K562 (cell line): Measurements from ENCODE around the gene GPRIN3. TPM values are rescaled to one million over a fixed set of nuclear protein-coding genes. Genes with fewer than 3 reads are reported as not detected.

Experiments
- ATAC-seq: fragments of 200-7000 bp; cut with Tn5 transposase; 3 replicates; pipeline ENCODE4 v1.9.1; 2020; ENCODE audit warnings: moderate library complexity
- BruUV-seq: library from RNA; stranded (reverse); fragments of 400-500 nt; replicated peaks from 2 replicates; lab custom pipeline; 2021; lab: Mats Ljungman, UMichigan
- CTCF ChIA-PET: fragments of 300-600 bp; formaldehyde crosslinking; extraction: SDS; loops from one replicate; lab custom pipeline; 2021; ENCODE audit warnings: low intra/inter-chr PET ratio; lab: Yijun Ruan, JAX
- POLR2A ChIA-PET: fragments of 300-600, 350-650 bp; sonication (Branson Sonifier 250); formaldehyde crosslinking; extraction: SDS; loops from one replicate; lab custom pipeline; 2021; ENCODE audit warnings: antibody characterized with exemption, inconsistent platforms; lab: Yijun Ruan, JAX
- DNase-seq, 4 experiments: peaks; one replicate each; pipeline versions ENCODE4 v3.0.0 to v3.0.0-alpha.2; 2011 to 2018; ENCODE audit warnings: low spot score in 3 of 4, mixed read lengths in 3 of 4; ENCODE audit errors: extremely low read depth in 1 of 4
- FAIRE-seq: peaks from 2 replicates; lab custom pipeline; 2011; peaks lifted over from hg19 to GRCh38; lab: Jason Lieb, UNC
- H2AFZ ChIP-seq: 2 replicates; pipeline ENCODE4 v1.6.0; 2011; ENCODE audit warnings: low read depth, low read length, control low read depth, inconsistent platforms
- H3K27ac ChIP-seq: fragments of 200-600 bp; 3 replicates; pipeline ENCODE4 v1.8.0; 2011; ENCODE audit warnings: low read depth, mild to moderate bottlenecking, control low read depth, inconsistent platforms, low read length, moderate library complexity, mixed read lengths; ENCODE audit errors: extremely low read depth
- H3K27me3 ChIP-seq, 2 experiments: fragments of 300-600 bp in 1 of 2; 2 replicates in 1 of 2; 3 replicates in 1 of 2; pipeline versions ENCODE4 v1.6.0 to v1.8.0; 2011; ENCODE audit warnings: inconsistent platforms in 2 of 2, low read length in 2 of 2, mild to moderate bottlenecking in 1 of 2, mixed read lengths in 1 of 2, moderate library complexity in 1 of 2; ENCODE audit not compliant: control insufficient read depth in 2 of 2, insufficient read depth in 2 of 2
- H3K36me3 ChIP-seq: fragments of 300-600 bp; 3 replicates; pipeline ENCODE4 v1.8.0; 2011; ENCODE audit warnings: mild to moderate bottlenecking, low read length, inconsistent platforms; ENCODE audit not compliant: control insufficient read depth, insufficient read depth
- H3K4me1 ChIP-seq, 2 experiments: fragments of 200-600 bp in 1 of 2; replicated peaks in 1 of 2; 2 replicates in 1 of 2; 3 replicates in 1 of 2; pipeline versions ENCODE4 v1.5.1 to v1.8.0; 2011; ENCODE audit warnings: inconsistent platforms in 2 of 2, low read length in 2 of 2, mild to moderate bottlenecking in 1 of 2, mixed read lengths in 1 of 2, moderate library complexity in 1 of 2; ENCODE audit not compliant: control insufficient read depth in 2 of 2, insufficient read depth in 2 of 2
- H3K4me2 ChIP-seq: 2 replicates; pipeline ENCODE4 v1.6.1; 2011; ENCODE audit warnings: low read length, control low read depth, inconsistent platforms, mixed read lengths; ENCODE audit not compliant: insufficient read depth
- H3K4me3 ChIP-seq: fragments of 200-600 bp; sonication (generic), shearing (Covaris generic); 2 replicates; pipeline ENCODE4 v1.5.1; 2016; ENCODE audit warnings: control low read depth, inconsistent platforms
- H3K79me2 ChIP-seq: fragments of 200-600 bp; 3 replicates; pipeline ENCODE4 v1.8.0; 2011; ENCODE audit warnings: low read length, inconsistent platforms; ENCODE audit not compliant: control insufficient read depth, insufficient read depth
- H3K9ac ChIP-seq, 2 experiments: 2 replicates each; pipeline versions ENCODE4 v1.6.0 to v1.6.1; 2011; ENCODE audit warnings: low read depth in 2 of 2, low read length in 2 of 2, control low read depth in 1 of 2, inconsistent platforms in 1 of 2, mild to moderate bottlenecking in 1 of 2, mixed read lengths in 1 of 2; ENCODE audit not compliant: insufficient read depth in 1 of 2
- H3K9me1 ChIP-seq: one replicate; pipeline ENCODE4 v1.6.0; 2011; ENCODE audit warnings: inconsistent platforms, mild to moderate bottlenecking, low read length, moderate library complexity; ENCODE audit not compliant: control insufficient read depth, insufficient read depth
- H3K9me3 ChIP-seq: replicated peaks from 2 replicates; pipeline ENCODE4 v1.5.1; 2011; ENCODE audit warnings: low read depth, low read length, inconsistent platforms; ENCODE audit not compliant: control insufficient read depth, insufficient read depth
- H4K20me1 ChIP-seq: replicated peaks from 2 replicates; pipeline ENCODE4 v1.6.1; 2011; ENCODE audit warnings: low read length, inconsistent platforms, mixed read lengths; ENCODE audit not compliant: control insufficient read depth, insufficient read depth
- GATAD2A ChIP-seq: fragments of 450-650 bp; IDR thresholded peaks from 2 replicates; pipeline ENCODE4 v1.6.1; 2017
- HNRNPK ChIP-seq: fragments of 200-400 bp; formaldehyde crosslinking; IDR thresholded peaks from one replicate; pipeline ENCODE4 v1.6.1; 2018; ENCODE audit warnings: mild to moderate bottlenecking, low read depth, low read length; ENCODE audit not compliant: poor library complexity, severe bottlenecking
- KLF10 ChIP-seq: fragments of 250-450 bp; sonication (Bioruptor Pico); IDR thresholded peaks from 2 replicates; pipeline ENCODE4 v1.6.1; 2021; ENCODE audit warnings: matching md5 sums
- MAX ChIP-seq: sonication (generic); formaldehyde crosslinking; IDR thresholded peaks from 2 replicates; pipeline ENCODE4 v1.9.0; 2022; ENCODE audit warnings: mild to moderate bottlenecking, missing genetic modification reagents
- MITF ChIP-seq: IDR thresholded peaks from 2 replicates; pipeline ENCODE4 v1.6.1; 2014; ENCODE audit warnings: antibody characterized with exemption
- NRF1 ChIP-seq, 2 experiments: fragments of 450-650 bp; IDR thresholded peaks in 1 of 2; conservative IDR thresholded peaks in 1 of 2; 2 replicates each; pipeline ENCODE4 v1.6.1; 2014; ENCODE audit warnings: mild to moderate bottlenecking in 2 of 2
- SNIP1 ChIP-seq: fragments of 450-650 bp; IDR thresholded peaks from 2 replicates; pipeline ENCODE4 v1.7.1; 2017; ENCODE audit warnings: low read depth, mild to moderate bottlenecking
- TCF15 ChIP-seq: fragments of 250-450 bp; sonication (Bioruptor Pico); IDR thresholded peaks from 2 replicates; pipeline ENCODE4 v1.8.0; 2022; ENCODE audit warnings: moderate library complexity, mild to moderate bottlenecking, inconsistent platforms
- XRCC5 ChIP-seq: fragments of 200-400 bp; formaldehyde crosslinking; IDR thresholded peaks from 2 replicates; pipeline ENCODE4 v1.6.1; 2017; ENCODE audit warnings: low read depth, mild to moderate bottlenecking, low read length
- YBX1 ChIP-seq: fragments of 450-650 bp; IDR thresholded peaks from 2 replicates; pipeline ENCODE4 v1.7.1; 2016; ENCODE audit warnings: mild to moderate bottlenecking
- ZNF583 ChIP-seq: fragments of 250-450 bp; sonication (Bioruptor Pico); IDR thresholded peaks from 2 replicates; pipeline ENCODE4 v1.4.0; 2020
- ZNF584 ChIP-seq: fragments of 200-800 bp; sonication (Bioruptor generic); IDR thresholded peaks from 2 replicates; pipeline ENCODE4 v1.6.1; 2016; ENCODE audit warnings: low read depth, mild to moderate bottlenecking, missing genetic modification characterization, missing compliant biosample characterization
- WGBS: fragments of 100-300 bp; shearing (Covaris generic); methylation state at CpG from one replicate; pipeline ENCODE4 v1.1.6; 2016; ENCODE audit warnings: low coverage, mixed read lengths; ENCODE audit not compliant: insufficient coverage; ENCODE audit errors: missing lambda C conversion rate; 5-methylcytosine and 5-hydroxymethylcytosine counted together
- in situ Hi-C: fragments of 300-500 bp; cut with MboI; formaldehyde crosslinking; loops from 4 replicates; pipeline ENCODE4 v1.15.0; 2018; ENCODE audit warnings: inconsistent platforms, mixed read lengths
- intact Hi-C: fragments of 100-400 bp; cut with micrococcal nuclease; formaldehyde crosslinking; loops from 2 replicates; pipeline ENCODE4 v1.14.2; 2022
- polyA plus RNA-seq, 8 experiments: library from polyadenylated mRNA; depleted of rRNA in 4 of 8; stranded (reverse) in 5 of 8; unstranded in 3 of 8; fragments of >200 nt; fragmentation: Nextera tagmentation in 2 of 8; fragmentation: Illumina TruSeq in 1 of 8; extraction: Ambion mirVana in 2 of 8; extraction: Trizol in 1 of 8; gene quantifications; 2 replicates each; pipeline versions ENCODE4 v1.2.1 to v1.2.3, GENCODE V29; 2011 to 2014; ENCODE audit warnings: inconsistent platforms in 1 of 8, missing spikeins in 1 of 8
- total RNA-seq, 7 experiments: library from RNA; depleted of rRNA in 6 of 7; stranded (reverse); fragments of >200 nt in 6 of 7; fragmentation: Illumina TruSeq in 2 of 7; extraction: Trizol in 2 of 7; gene quantifications; 2 replicates each; pipeline versions ENCODE4 v1.2.1 to v1.2.3, GENCODE V29; 2011 to 2021; ENCODE audit warnings: low replicate concordance in 1 of 7
- TF ChIP-seq, protein P1 (sequence below): fragments of 450-650 bp; IDR thresholded peaks from 2 replicates; pipeline ENCODE4 v1.6.1; 2016; ENCODE audit warnings: low read depth

The GPRIN3 gene
- total and polyA plus RNA-seq, 9 of the 15 experiments (the other 6 are each of a cell fraction or from before 2014, with no cell fraction given), result 0.02 TPM; not detected in 8

DNA sequence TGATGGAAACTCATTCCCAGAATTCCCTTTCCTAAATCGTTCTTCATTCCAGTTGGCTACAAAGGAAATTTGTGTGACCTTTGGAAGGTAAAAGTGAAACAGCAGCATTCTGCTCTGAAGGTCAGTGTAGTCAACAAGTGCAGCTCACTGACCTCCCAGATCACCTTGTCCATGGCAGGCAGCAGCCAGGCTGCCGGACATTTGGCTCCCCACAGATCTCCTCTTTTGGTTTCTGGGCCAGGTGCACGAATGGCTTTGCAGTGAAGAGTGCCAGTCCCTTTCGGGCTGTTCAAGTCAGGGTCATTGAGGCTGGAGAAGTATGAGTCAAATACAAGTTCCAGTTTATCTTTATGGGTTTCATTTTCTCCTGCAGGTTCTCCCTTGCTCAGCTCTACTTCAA, 14.3 kb downstream of the GPRIN3 start:
- no peaks in the 10 kb centered on the region for H3K27me3 ChIP-seq
- no peaks in the 10 kb centered on the region for H3K4me1 ChIP-seq
- no peak overlapping the region for H3K4me3 ChIP-seq
- no peak overlapping the region for H2AFZ ChIP-seq
- intact Hi-C loops (no loop called here), in situ Hi-C loops (no loop called here)
- H3K79me2 ChIP-seq, result no peaks in the 10 kb centered on the region
- POLR2A ChIA-PET, result interaction anchor here (1.3 kb wide), 1 partner anchor 9 kb away, joined by 4 read pairs; no protein-coding TSS in a partner anchor
- no peaks in the 10 kb centered on the region for H3K9me1 ChIP-seq
- DNase-seq (no peak), FAIRE-seq (no peak), ATAC-seq (no peak)
- no peaks in the 10 kb centered on the region for H3K9me3 ChIP-seq
- CTCF ChIA-PET, result no interaction called here
- no peaks in the 10 kb centered on the region for H4K20me1 ChIP-seq
- no peak overlapping the region for H3K4me2 ChIP-seq
- no TSS peak for BruUV-seq
- no peak overlapping the region for H3K9ac ChIP-seq
- WGBS, result 0% methylated on average over 4 of the region's 4 CpGs
- no peaks in the 10 kb centered on the region for H3K36me3 ChIP-seq
- no peak overlapping the region for H3K27ac ChIP-seq
- TF ChIP-seq TCF15 (no peak), NRF1 (conservative IDR thresholded peaks at IDR 0.05 in 1 of 2, IDR thresholded peaks at IDR 0.05 in 1 of 2) (no peak), ZNF583 (CRISPR knock-in tag) (no peak), ZNF584 (no peak), MAX (CRISPR knock-in tag) (no peak), GATAD2A (no peak), HNRNPK (no peak), SNIP1 (no peak), KLF10 (no peak), MITF (no peak), YBX1 (no peak), XRCC5 (no peak)
- TF ChIP-seq, protein P1, sequence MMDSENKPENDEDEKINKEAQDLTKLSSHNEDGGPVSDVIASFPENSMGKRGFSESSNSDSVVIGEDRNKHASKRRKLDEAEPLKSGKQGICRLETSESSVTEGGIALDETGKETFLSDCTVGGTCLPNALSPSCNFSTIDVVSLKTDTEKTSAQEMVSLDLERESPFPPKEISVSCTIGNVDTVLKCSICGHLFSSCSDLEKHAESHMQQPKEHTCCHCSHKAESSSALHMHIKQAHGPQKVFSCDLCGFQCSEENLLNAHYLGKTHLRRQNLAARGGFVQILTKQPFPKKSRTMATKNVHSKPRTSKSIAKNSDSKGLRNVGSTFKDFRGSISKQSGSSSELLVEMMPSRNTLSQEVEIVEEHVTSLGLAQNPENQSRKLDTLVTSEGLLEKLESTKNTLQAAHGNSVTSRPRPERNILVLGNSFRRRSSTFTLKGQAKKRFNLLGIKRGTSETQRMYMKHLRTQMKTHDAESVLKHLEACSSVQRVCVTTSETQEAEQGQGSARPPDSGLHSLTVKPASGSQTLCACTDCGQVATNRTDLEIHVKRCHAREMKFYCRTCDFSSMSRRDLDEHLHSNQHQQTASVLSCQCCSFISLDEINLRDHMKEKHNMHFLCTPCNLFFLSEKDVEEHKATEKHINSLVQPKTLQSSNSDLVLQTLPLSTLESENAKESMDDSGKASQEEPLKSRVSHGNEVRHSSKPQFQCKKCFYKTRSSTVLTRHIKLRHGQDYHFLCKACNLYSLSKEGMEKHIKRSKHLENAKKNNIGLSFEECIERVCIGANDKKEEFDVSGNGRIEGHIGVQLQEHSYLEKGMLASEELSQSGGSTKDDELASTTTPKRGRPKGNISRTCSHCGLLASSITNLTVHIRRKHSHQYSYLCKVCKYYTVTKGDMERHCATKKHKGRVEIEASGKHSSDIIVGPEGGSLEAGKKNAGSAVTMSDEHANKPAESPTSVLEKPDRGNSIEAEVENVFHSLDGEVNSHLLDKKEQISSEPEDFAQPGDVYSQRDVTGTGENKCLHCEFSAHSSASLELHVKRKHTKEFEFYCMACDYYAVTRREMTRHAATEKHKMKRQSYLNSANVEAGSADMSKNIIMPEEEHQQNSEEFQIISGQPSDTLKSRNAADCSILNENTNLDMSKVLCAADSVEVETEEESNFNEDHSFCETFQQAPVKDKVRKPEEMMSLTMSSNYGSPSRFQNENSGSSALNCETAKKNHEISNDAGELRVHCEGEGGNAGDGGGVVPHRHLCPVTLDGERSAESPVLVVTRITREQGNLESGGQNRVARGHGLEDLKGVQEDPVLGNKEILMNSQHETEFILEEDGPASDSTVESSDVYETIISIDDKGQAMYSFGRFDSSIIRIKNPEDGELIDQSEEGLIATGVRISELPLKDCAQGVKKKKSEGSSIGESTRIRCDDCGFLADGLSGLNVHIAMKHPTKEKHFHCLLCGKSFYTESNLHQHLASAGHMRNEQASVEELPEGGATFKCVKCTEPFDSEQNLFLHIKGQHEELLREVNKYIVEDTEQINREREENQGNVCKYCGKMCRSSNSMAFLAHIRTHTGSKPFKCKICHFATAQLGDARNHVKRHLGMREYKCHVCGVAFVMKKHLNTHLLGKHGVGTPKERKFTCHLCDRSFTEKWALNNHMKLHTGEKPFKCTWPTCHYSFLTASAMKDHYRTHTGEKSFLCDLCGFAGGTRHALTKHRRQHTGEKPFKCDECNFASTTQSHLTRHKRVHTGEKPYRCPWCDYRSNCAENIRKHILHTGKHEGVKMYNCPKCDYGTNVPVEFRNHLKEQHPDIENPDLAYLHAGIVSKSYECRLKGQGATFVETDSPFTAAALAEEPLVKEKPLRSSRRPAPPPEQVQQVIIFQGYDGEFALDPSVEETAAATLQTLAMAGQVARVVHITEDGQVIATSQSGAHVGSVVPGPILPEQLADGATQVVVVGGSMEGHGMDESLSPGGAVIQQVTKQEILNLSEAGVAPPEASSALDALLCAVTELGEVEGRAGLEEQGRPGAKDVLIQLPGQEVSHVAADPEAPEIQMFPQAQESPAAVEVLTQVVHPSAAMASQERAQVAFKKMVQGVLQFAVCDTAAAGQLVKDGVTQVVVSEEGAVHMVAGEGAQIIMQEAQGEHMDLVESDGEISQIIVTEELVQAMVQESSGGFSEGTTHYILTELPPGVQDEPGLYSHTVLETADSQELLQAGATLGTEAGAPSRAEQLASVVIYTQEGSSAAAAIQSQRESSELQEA, result no peak
